NCI-H146 (cell line): ENCODE measurements around the gene PROCR.
A peak's percentile ranks its signal among the peaks of the same experiment; 100 is the strongest.
"Not testable (repeated sequence)": the region's sequence is repeated elsewhere in the genome, so short reads cannot be mapped to it uniquely, and the experiment has no call there.

Experiments used
- DNase-seq: peaks from one replicate; lab custom pipeline; 2025; lab: John Stamatoyannopoulos, UW

Gene PROCR

GRCh38 chr20:35193031-35193791 lies 21.3 kb downstream of the PROCR start:
- DNase-seq, result not testable (repeated sequence)

- no peak for DNase-seq
Measured at GRCh38 chr20:35196313-35196712, 24.4 kb downstream of the PROCR start.

- no peak for DNase-seq
Measured at GRCh38 chr20:35199740-35200139, 27.9 kb downstream of the PROCR start.

GRCh38 chr20:35200267-35200666 lies 28.4 kb downstream of the PROCR start:
- no peak for DNase-seq

GRCh38 chr20:35201467-35201866 lies 29.6 kb downstream of the PROCR start:
- DNase-seq, result not testable (repeated sequence)

GRCh38 chr20:35206802-35207201 lies 34.9 kb downstream of the PROCR start:
- no peak for DNase-seq

GRCh38 chr20:35207950-35208611 lies 36.2 kb downstream of the PROCR start:
- DNase-seq, result peak; percentile 80

- no peak for DNase-seq
Measured at GRCh38 chr20:35215066-35215956, 43.4 kb downstream of the PROCR start.

GRCh38 chr20:35216541-35216940 lies 44.7 kb downstream of the PROCR start:
- no peak for DNase-seq

GRCh38 chr20:35223941-35224340 lies 52.1 kb downstream of the PROCR start:
- no peak for DNase-seq

GRCh38 chr20:35224536-35224935 lies 52.7 kb downstream of the PROCR start:
- DNase-seq, result no peak

GRCh38 chr20:35225319-35226125 lies 53.6 kb downstream of the PROCR start:
- DNase-seq, result no peak

GRCh38 chr20:35226126-35226883 lies 54.4 kb downstream of the PROCR start, which contains the start of gene MMP24:
Gene MMP24, plus strand, starts transcription at chr20:35226690. Its CDS starts 49 bp downstream, at chr20:35226739.
- peak; percentile 45 for DNase-seq
